Prostate gland (tissue), 2 donors: ENCODE data around the gene PTBP3. TPM values are rescaled to one million over a fixed set of nuclear protein-coding genes. Genes with fewer than 3 reads are reported as not detected.

Experiments used
- DNase-seq: peaks from one replicate; pipeline ENCODE4 v3.0.0-alpha.2; 2019; ENCODE audit warnings: low spot score
- H3K27ac ChIP-seq, 2 donors: fragments of 200-600 bp; sonication (generic); 2 replicates each; pipeline ENCODE4 v1.5.1; 2017 to 2019
- H3K27me3 ChIP-seq: fragments of 200-600 bp; sonication (generic); replicated peaks from 2 replicates; pipeline ENCODE4 v1.5.1; 2019; ENCODE audit not compliant: insufficient read depth
- H3K36me3 ChIP-seq, 2 donors: fragments of 200-600 bp; sonication (generic); 1 replicate in 1 of 2; 2 replicates in 1 of 2; pipeline versions ENCODE4 v1.5.1 to v1.8.1; 2017 to 2019
- H3K4me1 ChIP-seq: fragments of 200-600 bp; sonication (generic); replicated peaks from 2 replicates; pipeline ENCODE4 v1.5.1; 2019
- H3K4me3 ChIP-seq, 2 donors: fragments of 200-600 bp; sonication (generic); 2 replicates each; pipeline ENCODE4 v1.5.1; 2017 to 2019
- H3K9me3 ChIP-seq: fragments of 200-600 bp; sonication (generic); 2 replicates; pipeline ENCODE4 v1.5.1; 2017
- POLR2A ChIP-seq: fragments of 450-650 bp; IDR thresholded peaks from one replicate; pipeline ENCODE4 v1.6.1; 2016; ENCODE audit warnings: antibody characterized with exemption, mild to moderate bottlenecking
- POLR2AphosphoS5 ChIP-seq: sonication (generic); formaldehyde crosslinking; IDR thresholded peaks from one replicate; pipeline ENCODE4 v1.6.1; 2017; ENCODE audit warnings: antibody characterized with exemption
- WGBS: methylation state at CpG from one replicate; pipeline ENCODE4 v1.1.5; 2018; 5-methylcytosine and 5-hydroxymethylcytosine counted together
- intact Hi-C: fragments of 100-400 bp; cut with DNase I; formaldehyde crosslinking; loops from one replicate; pipeline ENCODE4 v1.14.2; 2022
- total RNA-seq, 2 donors: library from RNA; depleted of rRNA; stranded (reverse); fragments of >200 nt; gene quantifications; one replicate each; pipeline ENCODE4 v1.1.0, GENCODE V29; 2016
- TF ChIP-seq, protein P1 (sequence below), 4 experiments: fragments of 200-600 bp in 2 of 4; fragments of 450-650 bp in 2 of 4; sonication (generic) in 2 of 4; IDR thresholded peaks; 1 replicate in 3 of 4; 2 replicates in 1 of 4; pipeline ENCODE4 v1.5.1; 2016 to 2019; ENCODE audit warnings: antibody characterized with exemption in 4 of 4, mild to moderate bottlenecking in 2 of 4, moderate library complexity in 2 of 4

Gene PTBP3
- total RNA-seq, 2 donors from 2014 or later = 56.6 to 140 TPM

DNA sequence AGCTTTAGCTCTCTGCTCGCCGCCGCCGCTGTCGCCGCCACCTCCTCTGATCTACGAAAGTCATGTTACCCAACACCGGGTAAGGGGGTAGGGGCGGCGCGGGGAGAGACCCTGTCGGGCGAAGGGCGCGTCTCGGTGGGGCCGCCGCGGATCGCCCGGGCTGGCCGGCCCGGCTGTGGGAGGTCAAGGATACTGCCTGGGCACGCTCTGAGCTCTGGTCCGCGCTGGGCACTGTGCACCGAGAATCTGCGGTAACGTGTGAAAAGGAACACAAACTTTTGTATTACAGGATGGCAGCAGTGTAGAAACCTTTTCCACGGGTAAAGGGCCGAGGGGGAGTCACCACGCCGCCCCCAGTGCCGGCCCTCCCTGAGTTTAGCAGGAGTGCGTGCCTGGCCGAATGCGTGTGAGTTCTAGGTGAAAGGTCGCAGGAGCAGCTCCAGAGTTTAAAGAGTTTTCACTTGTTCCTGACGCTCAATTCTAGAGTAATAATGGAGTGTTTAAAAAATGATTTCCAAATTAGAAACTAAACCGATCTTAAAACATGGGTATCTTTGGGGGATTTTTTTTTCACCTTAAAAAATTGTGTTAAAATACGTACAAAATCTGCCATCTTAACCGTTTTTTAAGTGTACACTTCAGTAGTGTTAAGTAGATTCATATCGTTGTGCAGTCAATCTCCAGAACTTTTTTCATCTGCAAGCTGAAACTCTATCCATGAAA, 46.8 kb upstream of the PTBP3 start, which contains the start of gene HSDL2:
TSS of gene HSDL2 (plus strand) at position 7 of the 723 bp plus-strand sequence. CDS start at position 63, 56 bp downstream.
- H3K27me3 ChIP-seq = no peaks in the 10 kb centered on the region
- H3K36me3 ChIP-seq = no peaks in the 10 kb centered on the region
- intact Hi-C loops = loop anchor here (5.0 to 10.0 kb wide), 4 partner anchors 48 to 372 kb away; partner anchors contain the start of genes INIP, PTBP3 and SNX30
- TF ChIP-seq, protein P1, sequence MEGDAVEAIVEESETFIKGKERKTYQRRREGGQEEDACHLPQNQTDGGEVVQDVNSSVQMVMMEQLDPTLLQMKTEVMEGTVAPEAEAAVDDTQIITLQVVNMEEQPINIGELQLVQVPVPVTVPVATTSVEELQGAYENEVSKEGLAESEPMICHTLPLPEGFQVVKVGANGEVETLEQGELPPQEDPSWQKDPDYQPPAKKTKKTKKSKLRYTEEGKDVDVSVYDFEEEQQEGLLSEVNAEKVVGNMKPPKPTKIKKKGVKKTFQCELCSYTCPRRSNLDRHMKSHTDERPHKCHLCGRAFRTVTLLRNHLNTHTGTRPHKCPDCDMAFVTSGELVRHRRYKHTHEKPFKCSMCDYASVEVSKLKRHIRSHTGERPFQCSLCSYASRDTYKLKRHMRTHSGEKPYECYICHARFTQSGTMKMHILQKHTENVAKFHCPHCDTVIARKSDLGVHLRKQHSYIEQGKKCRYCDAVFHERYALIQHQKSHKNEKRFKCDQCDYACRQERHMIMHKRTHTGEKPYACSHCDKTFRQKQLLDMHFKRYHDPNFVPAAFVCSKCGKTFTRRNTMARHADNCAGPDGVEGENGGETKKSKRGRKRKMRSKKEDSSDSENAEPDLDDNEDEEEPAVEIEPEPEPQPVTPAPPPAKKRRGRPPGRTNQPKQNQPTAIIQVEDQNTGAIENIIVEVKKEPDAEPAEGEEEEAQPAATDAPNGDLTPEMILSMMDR (IDR thresholded peaks at IDR 0.05) = no peak
- TF ChIP-seq POLR2AphosphoS5 (no peak), POLR2A (no peak)
- DNase-seq = no peak
- H3K27ac ChIP-seq = peak within 1 kb of the TSS; percentile 96 to 98
- no peaks in the 10 kb centered on the region for H3K4me1 ChIP-seq
- peak within 1 kb of the TSS; percentile 50 to 61 for H3K4me3 ChIP-seq
- WGBS = under 1% methylated on average over 38 of the region's 43 CpGs
- H3K9me3 ChIP-seq = no peaks in the 10 kb centered on the region

DNA sequence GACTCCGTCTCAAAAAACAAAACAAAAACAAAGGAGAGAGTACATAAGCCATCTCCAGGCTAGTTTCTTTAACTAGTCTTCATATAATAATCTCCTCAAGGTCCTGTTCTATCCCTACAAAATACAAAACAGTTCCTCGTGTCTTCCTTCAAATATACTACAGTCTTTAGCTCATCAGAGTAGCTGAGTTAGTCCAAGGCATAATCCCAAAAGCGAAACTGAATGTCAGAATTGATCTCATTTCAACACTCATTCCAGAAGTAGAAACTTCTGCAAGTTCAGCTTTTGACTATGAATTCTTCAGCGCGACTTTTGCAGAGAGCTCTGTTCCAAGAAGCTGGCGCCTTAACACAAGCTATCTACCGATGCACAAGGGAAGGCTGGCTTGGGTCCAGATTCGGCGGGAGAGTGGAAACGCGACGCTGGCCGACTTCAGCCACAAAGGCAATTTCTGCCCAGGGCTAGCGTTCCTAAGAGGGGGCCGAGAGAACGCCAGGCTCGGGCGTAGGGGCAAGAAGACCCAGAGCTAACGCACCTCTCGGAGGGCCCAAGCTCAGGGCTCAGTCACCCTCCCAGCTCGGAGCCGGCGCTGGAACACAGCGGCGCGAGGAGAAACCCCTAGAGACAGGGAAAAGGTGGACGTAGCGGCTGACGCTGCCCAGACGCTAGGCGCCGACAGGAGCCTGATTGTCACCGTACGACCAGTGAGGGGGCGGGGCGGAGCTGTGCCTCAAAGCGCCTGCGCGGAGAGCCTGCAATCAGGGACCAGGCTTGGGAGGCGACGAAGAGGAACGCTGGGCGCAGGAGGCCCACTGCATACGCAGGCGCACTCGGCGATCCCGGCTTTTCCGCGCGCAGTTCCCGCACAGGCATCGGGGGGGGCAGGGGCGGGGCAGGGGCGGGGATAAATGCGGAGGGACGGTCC, 46.0 kb upstream of the PTBP3 start:
- Histone ChIP-seq H3K4me3 (peak overlapping the region; percentile 50 to 61), H3K36me3 (no peaks in the 10 kb centered on the region), H3K4me1 (no peaks in the 10 kb centered on the region), H3K27me3 (no peaks in the 10 kb centered on the region), H3K9me3 (no peaks in the 10 kb centered on the region), H3K27ac (peak overlapping the region; percentile 96 to 98)
- intact Hi-C loops = loop anchor here (5.0 to 10.0 kb wide), 5 partner anchors 47 to 373 kb away; partner anchors contain the start of genes INIP, KIAA1958, PTBP3 and SNX30
- TF ChIP-seq POLR2AphosphoS5 = peak; percentile 95
- TF ChIP-seq POLR2A = peak; percentile 95
- TF ChIP-seq, protein P1 (IDR thresholded peaks at IDR 0.05) = peak in 2 of 4 experiments; percentile 23 to 26
- peak; percentile 99 for DNase-seq
- under 1% methylated on average over 55 of the region's 57 CpGs for WGBS

DNA sequence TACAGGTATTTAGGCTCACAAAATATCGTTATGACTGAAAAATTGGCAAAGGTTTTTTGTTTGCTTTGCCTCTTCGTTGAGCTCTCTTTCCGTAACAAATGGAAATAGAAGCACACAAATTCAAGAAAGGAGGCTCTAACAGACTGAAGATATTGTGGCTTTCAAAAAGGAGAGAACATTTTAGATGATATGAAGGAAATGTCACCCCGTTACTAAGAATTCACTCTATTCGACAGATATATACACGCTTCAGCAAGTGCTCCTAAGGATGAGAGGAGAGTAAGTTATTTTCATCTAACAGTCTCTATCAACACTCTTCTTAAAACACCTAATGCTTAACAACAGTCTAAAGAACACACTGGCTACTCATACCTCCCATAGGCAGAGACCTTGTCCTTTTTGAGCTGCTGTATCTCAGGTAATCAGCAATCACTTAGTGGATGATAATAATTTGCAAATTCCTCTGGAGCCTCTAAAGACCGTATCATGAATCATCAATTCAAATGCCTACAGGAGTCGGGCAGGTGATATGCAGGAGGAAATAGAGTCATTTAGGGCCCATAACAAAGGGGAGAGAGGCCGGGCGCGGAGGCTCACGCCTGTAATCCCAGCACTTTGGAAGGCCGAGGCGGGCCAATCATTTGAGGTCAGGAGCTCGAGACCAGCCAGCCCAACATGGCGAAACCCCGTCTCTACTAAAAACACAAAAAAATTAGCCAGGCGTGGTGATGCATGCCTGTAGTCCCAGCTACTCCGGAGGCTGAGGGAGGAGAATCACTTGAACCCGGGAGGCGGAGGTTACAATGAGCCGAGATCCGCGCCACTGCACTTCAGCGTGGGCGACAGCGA, 45.1 kb upstream of the PTBP3 start:
- Histone ChIP-seq H3K27ac (peak overlapping the region; percentile 96 to 98), H3K36me3 (no peaks in the 10 kb centered on the region), H3K27me3 (no peaks in the 10 kb centered on the region), H3K4me3 (peak overlapping the region; percentile 50 to 61), H3K4me1 (no peaks in the 10 kb centered on the region), H3K9me3 (no peaks in the 10 kb centered on the region)
- TF ChIP-seq, protein P1 (IDR thresholded peaks at IDR 0.05) = no peak
- TF ChIP-seq POLR2A (no peak), POLR2AphosphoS5 (no peak)
- intact Hi-C loops = loop anchor here (5.0 kb wide), 1 partner anchor 109 kb away; the partner anchor contains the start of gene KIAA1958
- WGBS = 36% methylated on average over 27 of the region's 27 CpGs
- no peak for DNase-seq

DNA sequence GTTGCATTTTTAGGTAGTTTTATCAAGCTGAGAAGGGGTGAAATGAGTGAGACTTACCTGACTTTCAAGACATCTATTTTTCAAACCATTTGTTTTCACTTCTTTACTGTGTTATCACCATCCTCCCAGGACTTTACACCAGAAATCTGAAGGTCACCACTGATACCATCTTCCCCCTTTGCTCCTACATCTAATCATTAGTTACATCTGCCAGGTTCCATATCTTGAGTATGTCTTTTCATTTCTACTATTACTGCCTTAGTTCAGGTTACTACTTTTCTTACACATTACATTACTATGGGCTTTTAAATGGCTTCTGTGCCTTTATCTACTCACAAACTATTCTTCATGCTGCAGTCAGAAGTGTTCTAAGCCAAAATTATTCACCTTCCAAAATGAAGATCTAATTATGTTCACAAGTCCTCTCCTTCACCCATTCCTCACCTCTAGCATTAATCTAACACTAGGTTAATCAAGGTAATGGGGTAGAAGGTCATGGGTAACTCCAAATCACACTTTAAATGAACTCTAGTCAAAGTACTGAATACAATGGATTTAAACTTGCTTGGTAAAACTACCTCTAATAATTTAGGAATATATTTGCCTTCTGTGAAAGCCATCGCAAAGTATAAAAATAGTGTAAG, 44.4 kb upstream of the PTBP3 start:
- no peak overlapping the region for H3K27ac ChIP-seq
- intact Hi-C loops = loop anchor here (5.0 kb wide), 1 partner anchor 109 kb away; the partner anchor contains the start of gene KIAA1958
- no peaks in the 10 kb centered on the region for H3K9me3 ChIP-seq
- TF ChIP-seq, protein P1 (IDR thresholded peaks at IDR 0.05) = no peak
- TF ChIP-seq POLR2AphosphoS5 (no peak), POLR2A (no peak)
- no peaks in the 10 kb centered on the region for H3K27me3 ChIP-seq
- DNase-seq = no peak
- no peaks in the 10 kb centered on the region for H3K36me3 ChIP-seq
- 75% methylated on average over 1 of the region's 1 CpG for WGBS
- H3K4me1 ChIP-seq = no peaks in the 10 kb centered on the region
- no peak overlapping the region for H3K4me3 ChIP-seq
